ENCODE measurements around the gene SETD1A. TPM values are rescaled to one million over a fixed set of nuclear protein-coding genes. Genes with fewer than 3 reads are reported as not detected.

The SETD1A gene
- total and polyA plus RNA-seq, 9 of the 15 experiments (the other 6 are each of a cell fraction or from before 2014, with no cell fraction given) = 0.08 to 36.0 (median 4.2) TPM

- ATAC-seq = no peak
- Histone ChIP-seq H3K36me3 (ENCODE audit: control insufficient read depth, insufficient read depth, low read length) (peaks cover 6% of the 10 kb centered on the region; the same call in 1 of the 3 replicates), H3K9ac (ENCODE audit: insufficient read depth in 1 of 2, low read depth in 2 of 2, low read length in 2 of 2) (peak overlapping the region in 1 of 2 experiments; percentile 23; a peak in 1 of 4 replicates), H4K20me1 (replicated peaks; ENCODE audit: control insufficient read depth, insufficient read depth, low read length) (no peaks in the 10 kb centered on the region), H3K79me2 (ENCODE audit: control insufficient read depth, insufficient read depth, low read length) (peaks cover 3% of the 10 kb centered on the region; the same call in 2 of the 3 replicates), H3K9me1 (ENCODE audit: control insufficient read depth, insufficient read depth, low read length) (no peaks in the 10 kb centered on the region), H3K27me3 (ENCODE audit: control insufficient read depth in 2 of 2, insufficient read depth in 2 of 2, low read length in 2 of 2) (no peaks in the 10 kb centered on the region), H3K4me3 (no peak overlapping the region), H3K27ac (ENCODE audit: extremely low read depth, low read depth, low read length) (peak overlapping the region; percentile 61; the same call in 1 of the 3 replicates), H3K9me3 (replicated peaks; ENCODE audit: control insufficient read depth, insufficient read depth, low read depth, low read length) (no peaks in the 10 kb centered on the region), H3K4me1 (replicated peaks in 1 of 2; ENCODE audit: control insufficient read depth in 2 of 2, insufficient read depth in 2 of 2, low read length in 2 of 2) (peaks cover 22 to 53% of the 10 kb centered on the region in 2 experiments), H3K4me2 (ENCODE audit: insufficient read depth, low read length) (peak overlapping the region; percentile 62; the same call in 1 of the 2 replicates), H2AFZ (ENCODE audit: low read depth, low read length) (peak overlapping the region; percentile 67)
- DNase-seq (ENCODE audit: extremely low read depth in 1 of 4, low spot score in 3 of 4) = no peak
- FAIRE-seq = no peak
- BruUV-seq (replicated peaks) = no TSS peak
- WGBS (ENCODE audit: insufficient coverage, low coverage, missing lambda C conversion rate) = 80% methylated on average over 13 of the region's 21 CpGs
- POLR2A ChIA-PET = interaction anchor here (0.7 to 1.6 kb wide), 3 partner anchors 99 to 199 kb away, joined by 3 to 5 read pairs (median 3); partner anchors contain the start of gene FUS
- CTCF ChIA-PET (ENCODE audit: low intra/inter-chr PET ratio) = no interaction called here
- no peak for TF ChIP-seq POLR2H (tag; IDR thresholded peaks at IDR 0.05; ENCODE audit: low read depth)
- TF ChIP-seq FOXA3 (CRISPR knock-in tag; conservative IDR thresholded peaks at IDR 0.05 in 1 of 2, IDR thresholded peaks at IDR 0.05 in 1 of 2) = 0 out of 4 replicates have a peak, but pooled peaks of 1 of the 2 experiments have one; percentile 36
- no peak for TF ChIP-seq HEY1 (CRISPR knock-in tag; IDR thresholded peaks at IDR 0.05; ENCODE audit: borderline replicate concordance)
- no peak for TF ChIP-seq ZSCAN32 (CRISPR knock-in tag; IDR thresholded peaks at IDR 0.05)
- TF ChIP-seq SMARCA4 (IDR thresholded peaks at IDR 0.05) = no peak
- TF ChIP-seq, protein P1, sequence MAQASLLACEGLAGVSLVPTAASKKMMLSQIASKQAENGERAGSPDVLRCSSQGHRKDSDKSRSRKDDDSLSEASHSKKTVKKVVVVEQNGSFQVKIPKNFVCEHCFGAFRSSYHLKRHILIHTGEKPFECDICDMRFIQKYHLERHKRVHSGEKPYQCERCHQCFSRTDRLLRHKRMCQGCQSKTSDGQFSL (CRISPR knock-in tag; IDR thresholded peaks at IDR 0.05) = peak; percentile 71; the same call in 1 of the 2 replicates
- TF ChIP-seq, protein P1 (tag; IDR thresholded peaks at IDR 0.05) = 0 out of 4 replicates have a peak, but pooled peaks of 1 of the 2 experiments have one; percentile 19
- 0 out of 2 replicates have a peak, but pooled peaks have one; percentile 2 for TF ChIP-seq RBFOX2 (IDR thresholded peaks at IDR 0.05; ENCODE audit: low read depth, low read length)
- peak; percentile 18; the same call in 1 of the 2 replicates for TF ChIP-seq ZBTB7A (IDR thresholded peaks at IDR 0.05; ENCODE audit: borderline replicate concordance, control insufficient read depth, low read depth, low read length)
- in situ Hi-C loops (cut with MboI) (loop anchor here (10.0 to 25.0 kb wide), 2 partner anchors 322 to 445 kb away; partner anchors contain the start of genes COX6A2 and ZNF843), intact Hi-C loops (cut with micrococcal nuclease) (loop anchor here (5.0 kb wide), 2 partner anchors 40 to 80 kb away; partner anchors contain the start of genes STX4, ZNF646 and ZNF668)
Observed at GRCh38 chr16:30992276-30992780, 34.8 kb downstream of the SETD1A start.
